ENCODE results near the gene TP53I13. TPM values are rescaled to one million over a fixed set of nuclear protein-coding genes. Genes with fewer than 3 reads are reported as not detected.

Gene TP53I13
- total and polyA plus RNA-seq, 4 experiments from 2014 or later: 31.5 to 158 (median 98.1) TPM

DNA sequence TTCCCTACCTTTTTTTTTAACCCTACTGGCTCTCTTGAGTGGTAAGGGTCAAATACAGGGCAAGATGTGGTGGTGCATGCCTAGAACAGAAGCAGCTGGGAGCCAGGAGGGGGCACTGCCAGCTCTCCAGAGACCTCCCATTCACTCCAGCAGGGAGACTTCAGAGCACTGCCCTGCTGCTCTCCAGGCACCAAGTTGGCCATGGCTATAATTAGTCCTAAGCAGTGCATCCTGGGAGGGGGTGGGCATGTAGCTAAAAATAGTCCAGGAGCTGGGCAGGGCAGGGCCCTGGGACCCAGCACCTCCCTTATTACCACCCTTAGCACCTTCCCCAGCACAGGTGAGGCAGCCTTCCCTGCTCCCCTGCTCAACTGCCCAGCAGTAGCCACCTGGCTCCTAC is 50.8 kb downstream of the TP53I13 start:
- Mint-ChIP-seq H3K4me3 (peak overlapping the region in 1 of 8 donors; percentile 21), H3K36me3 (peaks cover 0 to 1% of the 10 kb centered on the region in 2 donors)

DNA sequence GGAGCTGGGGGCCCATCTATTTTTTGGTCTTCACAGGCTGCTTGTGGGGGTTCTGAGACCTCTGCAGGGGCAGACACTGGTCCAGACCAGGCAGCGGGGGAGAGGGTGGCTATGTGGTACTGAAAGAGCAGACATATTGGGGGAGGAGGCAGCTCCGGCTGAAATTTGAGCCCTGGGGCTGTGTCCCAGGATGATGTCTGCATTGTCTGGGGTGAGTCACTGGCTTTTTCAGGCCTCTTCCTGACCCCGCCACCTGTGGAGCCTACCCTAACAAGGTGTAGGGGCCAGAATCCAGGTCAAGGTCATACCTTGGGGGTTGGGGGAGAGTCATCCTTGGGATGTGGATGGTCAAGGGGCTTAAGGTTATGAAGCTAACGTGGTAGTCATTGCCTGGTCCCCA is 51.8 kb downstream of the TP53I13 start:
- Mint-ChIP-seq H3K27ac (no peak overlapping the region), H3K9me3 (no peaks in the 10 kb centered on the region), H3K36me3 (no peaks in the 10 kb centered on the region), H3K4me3 (peak overlapping the region in 2 of 8 donors; percentile 17 to 54), H3K4me1 (peaks cover 19 to 59% (median 37%) of the 10 kb centered on the region in 4 donors), H3K27me3 (no peaks in the 10 kb centered on the region)
- POLR2A ChIA-PET (ENCODE audit: partially characterized antibody): interaction anchor here (1.2 kb wide), 1 partner anchor 154 kb away, joined by 3 read pairs; no protein-coding TSS in a partner anchor
- no peak for DNase-seq
- H3K9me3 ChIP-seq (ENCODE audit: control insufficient read depth in 1 of 2, low read length in 2 of 2): no peaks in the 10 kb centered on the region
- no peak overlapping the region for H3K27ac ChIP-seq (ENCODE audit: low read depth, low read length)
- CTCF ChIA-PET (ENCODE audit: partially characterized antibody): interaction anchor here (5.4 to 22.5 kb wide), 2 partner anchors 45 to 158 kb away, joined by 81 to 523 read pairs; partner anchors contain the start of genes ABHD15 and TP53I13
- no peak overlapping the region for H3K4me3 ChIP-seq (ENCODE audit: low read length in 2 of 2)
- H3K4me1 ChIP-seq (ENCODE audit: insufficient read depth, low read length): peaks cover 60% of the 10 kb centered on the region
- intact Hi-C loops (cut with micrococcal nuclease): no loop called here
- no peaks in the 10 kb centered on the region for H3K27me3 ChIP-seq (ENCODE audit: insufficient read depth, low read length)
- H3K36me3 ChIP-seq (ENCODE audit: insufficient read depth, low read length): no peaks in the 10 kb centered on the region

More for the DNA sequence above, 50.8 kb downstream of the TP53I13 start:
- Mint-ChIP-seq H3K27me3 (no peaks in the 10 kb centered on the region), H3K4me1 (peaks cover 20 to 62% (median 39%) of the 10 kb centered on the region in 4 donors), H3K9me3 (no peaks in the 10 kb centered on the region), H3K27ac (no peak overlapping the region)
- intact Hi-C loops (cut with micrococcal nuclease): loop anchor here (2.0 to 10.0 kb wide), 2 partner anchors 88 to 476 kb away; no protein-coding TSS in a partner anchor
- ChIA-PET CTCF (ENCODE audit: partially characterized antibody) (interaction anchor here (1.5 to 22.5 kb wide), 3 partner anchors 36 to 159 kb away, joined by 5 to 523 read pairs (median 81); partner anchors contain the start of genes ABHD15 and TP53I13), POLR2A (ENCODE audit: partially characterized antibody) (interaction anchor here (0.7 to 6.9 kb wide), 4 partner anchors 39 to 89 kb away, joined by 4 to 127 read pairs (median 21); partner anchors contain the start of gene ABHD15)
- H3K9me3 ChIP-seq (ENCODE audit: control insufficient read depth in 1 of 2, low read length in 2 of 2): no peaks in the 10 kb centered on the region
- H3K36me3 ChIP-seq (ENCODE audit: insufficient read depth, low read length): no peaks in the 10 kb centered on the region
- no peak overlapping the region for H3K27ac ChIP-seq (ENCODE audit: low read depth, low read length)
- no peak for DNase-seq
- no peak overlapping the region for H3K4me3 ChIP-seq (ENCODE audit: low read length in 2 of 2)
- no peaks in the 10 kb centered on the region for H3K27me3 ChIP-seq (ENCODE audit: insufficient read depth, low read length)
- H3K4me1 ChIP-seq (ENCODE audit: insufficient read depth, low read length): peaks cover 66% of the 10 kb centered on the region

DNA sequence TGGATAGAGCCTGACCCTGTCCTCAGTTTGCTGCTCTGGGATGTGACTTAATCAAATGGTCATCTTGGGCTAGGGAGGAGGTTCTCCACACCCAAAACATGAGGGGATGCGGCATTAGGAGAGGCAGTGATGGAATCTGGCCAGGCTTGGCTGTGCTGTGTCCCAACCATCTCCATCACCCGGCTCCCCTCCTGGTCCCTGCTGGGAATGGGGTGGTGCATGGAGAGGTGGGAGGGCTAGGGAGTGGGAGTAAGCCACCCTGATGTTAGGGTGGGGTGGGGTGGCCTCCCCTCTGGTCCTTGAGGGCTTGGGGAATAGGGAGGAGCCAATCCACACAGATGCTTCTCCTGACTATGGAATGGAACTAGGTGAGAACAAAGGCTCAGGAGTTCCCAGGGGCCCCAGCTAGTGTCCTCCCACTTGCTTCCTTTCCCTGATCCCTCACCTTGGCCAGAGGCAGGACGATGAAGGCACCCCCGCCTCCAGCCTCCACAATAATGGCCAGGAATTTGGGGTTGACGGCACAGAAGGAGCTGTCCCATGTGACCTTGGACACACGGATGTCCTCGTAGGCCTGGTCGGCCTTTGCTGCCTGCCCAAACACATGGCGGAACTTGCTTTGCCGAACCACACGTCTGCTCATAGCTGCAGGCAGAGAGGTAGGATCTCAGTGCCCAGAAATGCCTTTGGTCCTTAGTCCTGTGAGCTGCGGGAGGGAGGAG is 52.4 kb downstream of the TP53I13 start:
- Mint-ChIP-seq H3K9me3 (no peaks in the 10 kb centered on the region), H3K4me1 (peaks cover 19 to 52% (median 32%) of the 10 kb centered on the region in 4 donors), H3K4me3 (peak overlapping the region in 6 of 8 donors; percentile 2 to 58 (median 44)), H3K27ac (no peak overlapping the region), H3K36me3 (no peaks in the 10 kb centered on the region), H3K27me3 (no peaks in the 10 kb centered on the region)
- H3K36me3 ChIP-seq (ENCODE audit: insufficient read depth, low read length): no peaks in the 10 kb centered on the region
- intact Hi-C loops (cut with micrococcal nuclease): no loop called here
- ChIA-PET CTCF (ENCODE audit: partially characterized antibody) (interaction anchor here (0.9 to 22.5 kb wide), 3 partner anchors 27 to 157 kb away, joined by 3 to 523 read pairs (median 81); partner anchors contain the start of genes ABHD15 and TP53I13), POLR2A (ENCODE audit: partially characterized antibody) (interaction anchor here (1.0 to 1.7 kb wide), 4 partner anchors 29 to 153 kb away, joined by 3 to 5 read pairs (median 4); partner anchors contain the start of genes ABHD15 and ANKRD13B)
- H3K27me3 ChIP-seq (ENCODE audit: insufficient read depth, low read length): no peaks in the 10 kb centered on the region
- no peak overlapping the region for H3K4me3 ChIP-seq (ENCODE audit: low read length in 2 of 2)
- H3K4me1 ChIP-seq (ENCODE audit: insufficient read depth, low read length): peaks cover 53% of the 10 kb centered on the region
- DNase-seq: no peak
- H3K27ac ChIP-seq (ENCODE audit: low read depth, low read length): no peak overlapping the region
- H3K9me3 ChIP-seq (ENCODE audit: control insufficient read depth in 1 of 2, low read length in 2 of 2): no peaks in the 10 kb centered on the region

DNA sequence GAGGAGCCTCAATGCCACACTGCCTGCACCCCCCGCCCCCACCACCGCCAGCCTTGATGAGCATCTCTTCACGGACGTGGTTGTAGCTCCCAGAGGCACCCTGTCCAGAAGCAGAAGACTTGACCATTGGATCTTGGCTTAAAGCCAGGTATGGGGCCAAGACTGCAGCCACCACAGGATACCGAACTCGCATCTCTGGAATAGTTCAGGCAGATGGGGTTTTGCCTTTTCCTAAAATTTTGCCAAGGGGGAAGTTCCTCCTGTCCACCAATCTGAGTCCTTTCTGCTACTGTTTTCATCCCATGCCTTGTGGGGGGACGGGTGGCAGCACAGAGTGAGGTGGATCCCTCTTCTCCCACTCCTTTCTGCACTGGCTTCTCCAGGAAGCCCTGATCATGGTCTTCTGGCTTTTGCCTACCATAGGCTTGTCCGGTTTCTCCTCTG is 53.3 kb downstream of the TP53I13 start:
- Mint-ChIP-seq H3K4me1 (peaks cover 14 to 44% (median 26%) of the 10 kb centered on the region in 4 donors), H3K27me3 (no peaks in the 10 kb centered on the region), H3K4me3 (peak overlapping the region; percentile 70 to 82 (median 77)), H3K9me3 (no peaks in the 10 kb centered on the region), H3K36me3 (no peaks in the 10 kb centered on the region), H3K27ac (peak overlapping the region in 1 of 7 donors; percentile 42)
- Histone ChIP-seq H3K27me3 (ENCODE audit: insufficient read depth, low read length) (no peaks in the 10 kb centered on the region), H3K4me1 (ENCODE audit: insufficient read depth, low read length) (peaks cover 45% of the 10 kb centered on the region), H3K36me3 (ENCODE audit: insufficient read depth, low read length) (no peaks in the 10 kb centered on the region), H3K9me3 (ENCODE audit: control insufficient read depth in 1 of 2, low read length in 2 of 2) (no peaks in the 10 kb centered on the region), H3K4me3 (ENCODE audit: low read length in 2 of 2) (peak overlapping the region in 1 of 2 donors; percentile 57), H3K27ac (ENCODE audit: low read depth, low read length) (no peak overlapping the region)
- intact Hi-C loops (cut with micrococcal nuclease): no loop called here
- DNase-seq: no peak
- CTCF ChIA-PET (ENCODE audit: partially characterized antibody): interaction anchor here (0.9 to 22.5 kb wide), 3 partner anchors 28 to 156 kb away, joined by 3 to 523 read pairs (median 81); partner anchors contain the start of genes ABHD15 and TP53I13
- POLR2A ChIA-PET (ENCODE audit: partially characterized antibody): interaction anchor here (1.0 to 1.7 kb wide), 4 partner anchors 30 to 139 kb away, joined by 3 to 7 read pairs (median 5); partner anchors contain the start of genes ABHD15 and ANKRD13B

Other genes starting within 250 kb of the TP53I13 start
- 10 to 100 TPM; 71.2 to 72.0 TPM for gene TAOK1, start 178.3 kb upstream of the TP53I13 start, total RNA-seq
- gene TAOK1, start 178.3 kb upstream of the TP53I13 start, polyA plus RNA-seq: 1 to 10 TPM; 3.9 to 4.1 TPM
- 10 to 100 TPM; 18.1 to 18.8 TPM for gene ABHD15, start 1.7 kb upstream of the TP53I13 start, total RNA-seq
- 10 to 100 TPM in 1 of 2 donors, 1 to 10 TPM in 1; 8.2 to 13.5 TPM for gene ABHD15, start 1.7 kb upstream of the TP53I13 start, polyA plus RNA-seq
- 10 to 100 TPM; 78.9 to 82.8 TPM for gene GIT1, start 20.9 kb downstream of the TP53I13 start, total RNA-seq
- gene GIT1, start 20.9 kb downstream of the TP53I13 start, polyA plus RNA-seq: 10 to 100 TPM in 1 of 2 donors, 1 to 10 TPM in 1; 4.2 to 24.9 TPM
- 1 to 10 TPM; 1.3 to 2.3 TPM for gene ANKRD13B, start 24.4 kb downstream of the TP53I13 start, total RNA-seq
- gene ANKRD13B, start 24.4 kb downstream of the TP53I13 start, polyA plus RNA-seq: not detected
- 1 to 10 TPM; 1.6 to 2.2 TPM for gene CORO6, start 54.2 kb downstream of the TP53I13 start, total RNA-seq
- not detected for gene CORO6, start 54.2 kb downstream of the TP53I13 start, polyA plus RNA-seq